ENCODE results near the gene KLB.

Gene KLB

DNA sequence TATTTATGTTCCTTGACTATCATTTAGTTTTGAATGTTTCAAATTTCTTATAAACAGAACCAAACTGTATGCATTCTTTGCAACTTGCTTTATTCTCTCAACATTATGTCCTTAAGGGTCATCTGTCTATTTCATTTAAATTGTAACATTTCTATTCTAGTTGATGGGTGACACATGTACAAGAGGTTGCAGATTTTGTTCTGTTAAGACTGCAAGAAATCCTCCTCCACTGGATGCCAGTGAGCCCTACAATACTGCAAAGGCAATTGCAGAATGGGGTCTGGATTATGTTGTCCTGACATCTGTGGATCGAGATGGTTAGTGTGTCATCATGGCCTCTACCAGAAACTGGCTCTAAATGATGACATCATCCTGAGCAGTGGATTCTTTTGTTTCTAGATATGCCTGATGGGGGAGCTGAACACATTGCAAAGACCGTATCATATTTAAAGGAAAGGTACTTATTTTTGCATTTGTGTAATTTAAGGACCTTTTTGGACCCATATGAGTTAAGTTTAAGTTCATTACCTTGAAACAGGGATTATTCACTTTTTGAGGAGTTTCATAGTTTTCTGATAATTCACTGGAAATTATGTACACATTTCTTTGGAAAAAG is 58.3 kb downstream of the KLB start:
- DNase-seq (ENCODE audit: low read depth), result no peak

DNA sequence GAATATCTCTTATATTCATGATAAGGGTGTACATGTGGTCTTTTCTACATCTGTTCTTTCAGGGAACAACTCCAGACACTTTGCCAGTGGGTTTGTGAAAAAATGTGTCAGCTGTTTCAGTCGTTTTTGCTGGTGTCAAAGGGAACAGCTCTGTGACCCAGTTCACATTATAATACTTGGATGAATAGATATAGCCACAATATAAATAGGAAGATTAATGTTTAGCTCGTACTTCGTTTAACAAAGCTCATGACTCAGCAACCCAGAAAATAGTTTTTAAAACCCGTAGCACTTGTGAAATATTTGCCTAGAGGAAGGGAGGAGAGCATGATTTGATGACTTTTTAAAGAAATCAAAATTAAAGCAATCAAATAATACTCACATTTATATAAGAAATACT is 60.0 kb downstream of the KLB start:
- DNase-seq (ENCODE audit: low read depth), result no peak

DNA sequence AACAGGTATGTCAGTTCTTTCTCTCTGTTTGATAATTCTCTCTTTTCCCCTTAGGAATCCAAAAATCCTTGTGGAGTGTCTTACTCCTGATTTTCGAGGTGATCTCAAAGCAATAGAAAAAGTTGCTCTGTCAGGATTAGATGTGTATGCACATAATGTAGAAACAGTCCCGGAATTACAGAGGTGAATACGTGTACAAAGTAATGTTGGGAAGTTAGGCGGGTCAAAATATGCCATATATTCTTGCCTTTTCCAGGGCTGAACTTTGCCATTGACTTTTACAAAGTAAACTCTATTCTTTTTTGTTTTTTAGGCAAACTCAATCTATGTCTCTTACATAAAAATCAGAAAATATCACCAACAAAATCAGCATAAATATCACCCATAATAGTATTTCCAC is 60.7 kb downstream of the KLB start:
- DNase-seq (ENCODE audit: low read depth), result no peak

DNA sequence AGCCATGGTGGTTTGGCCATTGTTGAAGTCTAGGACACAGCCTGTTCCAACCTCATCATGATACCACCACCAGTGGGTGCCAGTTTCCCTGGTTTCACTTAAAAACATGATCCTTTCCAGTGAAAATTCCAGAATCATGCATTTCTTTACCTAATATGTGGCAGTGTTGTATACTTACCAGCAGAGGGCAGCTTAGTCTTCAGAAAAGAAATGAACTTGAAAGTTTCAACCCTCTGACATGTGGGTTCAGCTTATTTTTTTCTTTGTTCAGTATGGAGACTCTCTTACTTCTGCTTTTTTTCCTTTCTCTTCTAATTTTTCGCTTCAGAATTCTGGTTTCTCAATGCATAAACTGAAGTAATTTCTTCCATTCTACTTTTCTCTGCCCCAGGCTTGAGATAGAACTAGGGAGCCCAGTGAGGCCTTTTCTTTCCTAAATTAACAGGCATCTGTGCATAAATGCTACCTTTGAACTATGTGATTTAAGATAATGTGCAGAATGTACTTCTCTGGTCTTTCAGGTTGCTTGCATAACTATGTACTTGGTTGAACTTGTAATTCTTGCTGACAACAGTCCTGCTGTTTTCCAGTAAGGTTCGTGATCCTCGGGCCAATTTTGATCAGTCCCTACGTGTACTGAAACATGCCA is 62.8 kb downstream of the KLB start:
- peak; percentile 73 for DNase-seq (ENCODE audit: low read depth)

DNA sequence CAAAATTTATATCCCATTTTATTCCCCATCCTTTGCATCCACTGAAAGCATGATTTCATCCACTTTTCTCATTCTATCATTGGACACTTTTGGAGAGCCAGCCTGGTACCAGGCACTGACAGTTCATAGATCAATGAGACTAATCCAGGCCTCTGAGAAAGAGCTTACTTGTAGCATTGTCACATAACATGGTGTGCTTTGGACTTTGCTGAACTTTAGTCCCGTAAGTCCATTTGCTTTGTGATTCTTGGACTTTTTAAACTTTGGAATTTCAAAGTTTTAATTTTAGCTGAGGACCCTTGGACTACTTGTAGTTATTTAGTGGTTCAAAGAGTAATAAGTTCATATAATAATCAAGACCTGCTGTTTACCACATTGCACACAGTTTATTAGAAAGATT is 63.7 kb downstream of the KLB start:
- DNase-seq (ENCODE audit: low read depth), result no peak

DNA sequence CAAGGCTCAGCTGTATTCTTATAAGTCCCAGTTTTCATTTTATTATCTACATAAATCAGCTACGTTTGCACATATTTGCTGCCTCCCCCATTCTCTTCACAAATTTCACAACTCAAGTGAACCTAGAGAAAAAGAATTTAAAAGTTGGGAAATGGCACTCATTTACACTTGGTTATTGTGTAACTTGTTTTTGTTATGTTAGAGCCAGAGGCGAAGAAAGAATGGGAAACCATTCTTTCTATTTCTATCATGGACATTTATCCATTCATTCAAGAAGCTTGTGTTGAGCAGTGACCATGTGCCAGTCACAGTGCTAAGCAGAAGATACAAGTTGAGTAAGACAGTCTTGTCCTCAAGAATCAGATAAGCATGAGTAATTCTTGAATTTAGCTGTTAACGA is 65.7 kb downstream of the KLB start:
- DNase-seq (ENCODE audit: low read depth), result no peak

DNA sequence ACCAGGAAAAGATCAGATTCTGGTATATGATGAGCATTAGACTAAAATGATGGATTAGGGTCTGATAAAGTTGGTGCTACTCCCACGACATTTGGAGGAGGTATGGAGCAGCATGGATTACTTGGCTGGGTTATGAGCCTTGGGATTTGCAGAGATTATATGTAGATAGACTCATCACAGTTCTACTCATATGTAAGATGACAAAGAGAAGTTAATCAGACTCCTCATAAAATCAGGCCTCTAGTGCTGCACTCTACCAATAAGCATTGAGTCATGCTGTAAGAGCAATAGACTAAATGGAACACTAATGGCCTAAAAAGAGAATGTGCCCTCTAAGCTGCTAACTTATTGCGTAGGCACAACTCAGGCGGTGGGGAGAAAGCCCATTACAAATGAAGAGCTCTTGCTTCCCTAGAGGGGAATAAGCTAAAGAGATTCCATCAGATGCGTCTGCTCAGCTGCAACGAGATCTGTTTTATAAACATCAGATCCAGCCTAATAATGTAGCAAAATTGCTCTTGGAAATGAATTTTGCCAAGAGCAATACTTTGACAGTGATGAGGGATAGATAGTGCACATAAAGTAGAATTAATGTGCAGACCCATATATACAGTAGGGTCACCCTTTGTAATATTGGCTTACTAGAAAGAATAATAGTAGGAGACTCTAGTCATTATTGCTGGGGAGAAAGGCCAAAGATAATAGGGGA is 69.6 kb downstream of the KLB start:
- DNase-seq (ENCODE audit: low read depth), result no peak

DNA sequence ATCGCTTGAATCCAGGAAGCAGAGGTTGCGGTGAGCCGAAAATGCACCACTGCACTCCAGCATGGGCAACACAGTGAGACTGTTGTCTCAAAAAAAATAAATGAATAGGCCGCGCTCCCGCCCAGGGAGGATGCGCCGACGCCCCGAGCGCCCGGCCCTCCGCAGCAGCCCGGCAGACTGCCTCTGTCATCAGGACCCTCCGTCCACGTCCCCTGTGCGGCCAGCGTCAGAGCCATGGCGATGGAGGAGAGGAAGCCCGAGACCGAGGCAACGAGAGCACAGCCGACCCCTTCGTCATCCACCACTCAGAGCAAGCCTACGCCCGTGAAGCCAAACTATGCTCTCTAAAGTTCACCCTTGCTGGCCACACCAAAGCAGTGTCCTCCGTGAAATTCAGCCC is 73.5 kb downstream of the KLB start:
- DNase-seq (ENCODE audit: low read depth), result no peak

DNA sequence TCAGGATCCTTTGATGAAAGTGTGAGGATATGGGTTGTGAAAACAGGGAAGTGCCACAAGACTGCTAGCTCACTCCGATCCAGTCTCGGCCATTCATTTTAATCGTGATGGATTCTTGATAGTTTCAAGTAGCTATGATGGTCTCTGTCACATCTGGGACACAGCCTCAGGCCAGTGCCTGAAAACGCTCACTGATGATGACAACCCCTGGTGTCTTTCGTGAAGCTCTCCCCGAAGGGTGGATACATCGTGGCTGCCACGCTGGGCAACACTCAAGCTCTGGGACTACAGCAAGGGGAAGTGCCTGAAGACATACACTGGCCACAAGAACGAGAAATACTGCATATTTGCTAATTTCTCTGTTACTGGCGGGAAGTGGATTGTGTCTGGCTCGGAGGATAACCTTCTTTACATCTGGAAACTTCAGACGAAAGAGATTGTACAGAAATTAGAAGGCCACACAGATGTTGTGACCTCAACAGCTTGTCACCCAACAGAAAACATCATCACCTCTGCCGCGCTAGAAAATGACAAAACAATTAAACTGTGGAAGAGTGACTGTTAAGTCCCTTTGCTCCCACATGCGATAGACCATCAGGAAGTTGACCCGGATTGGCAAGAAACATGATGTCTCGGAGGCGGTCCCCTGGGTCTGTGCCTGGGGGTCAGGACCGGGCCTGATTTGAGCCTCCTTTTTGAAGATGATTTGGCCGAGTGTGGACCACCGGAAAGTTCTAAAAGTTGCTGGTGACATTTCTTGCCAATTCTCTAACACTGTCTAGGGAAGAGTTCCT is 74.4 kb downstream of the KLB start:
- no peak for DNase-seq (ENCODE audit: low read depth)

DNA sequence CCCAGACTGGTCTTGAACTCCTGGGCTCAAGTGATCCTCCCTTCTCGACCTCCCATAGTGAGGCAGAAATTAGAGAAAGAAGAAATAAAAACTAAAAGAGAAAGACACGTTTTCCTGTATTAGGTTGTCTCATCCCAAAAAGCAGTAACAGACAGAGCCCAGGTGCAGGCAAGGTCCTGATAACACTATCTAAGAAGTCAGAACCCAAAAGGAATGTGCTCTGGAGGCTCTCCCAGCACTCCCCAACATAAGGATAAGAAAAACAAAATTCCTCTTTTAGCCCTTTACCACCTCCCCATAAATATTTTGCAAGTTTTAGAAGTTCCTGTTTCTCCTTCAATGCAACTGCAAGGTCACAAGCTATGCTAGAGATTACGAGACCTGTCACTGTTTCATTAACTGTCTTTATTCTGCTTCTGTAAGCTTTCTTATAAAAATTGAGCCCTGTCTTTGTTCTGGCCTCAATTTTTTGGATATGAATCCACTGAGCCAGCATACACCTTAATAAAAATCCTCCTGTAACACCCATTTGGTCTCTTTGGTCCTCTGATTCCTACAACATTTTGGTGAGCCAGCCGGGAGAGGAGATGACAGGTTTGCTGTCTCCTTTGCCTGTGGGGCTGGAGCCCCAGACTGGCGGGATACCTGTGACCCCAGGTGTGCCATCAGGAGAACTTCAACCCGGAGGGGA is 78.0 kb downstream of the KLB start:
- DNase-seq (ENCODE audit: low read depth), result no peak

DNA sequence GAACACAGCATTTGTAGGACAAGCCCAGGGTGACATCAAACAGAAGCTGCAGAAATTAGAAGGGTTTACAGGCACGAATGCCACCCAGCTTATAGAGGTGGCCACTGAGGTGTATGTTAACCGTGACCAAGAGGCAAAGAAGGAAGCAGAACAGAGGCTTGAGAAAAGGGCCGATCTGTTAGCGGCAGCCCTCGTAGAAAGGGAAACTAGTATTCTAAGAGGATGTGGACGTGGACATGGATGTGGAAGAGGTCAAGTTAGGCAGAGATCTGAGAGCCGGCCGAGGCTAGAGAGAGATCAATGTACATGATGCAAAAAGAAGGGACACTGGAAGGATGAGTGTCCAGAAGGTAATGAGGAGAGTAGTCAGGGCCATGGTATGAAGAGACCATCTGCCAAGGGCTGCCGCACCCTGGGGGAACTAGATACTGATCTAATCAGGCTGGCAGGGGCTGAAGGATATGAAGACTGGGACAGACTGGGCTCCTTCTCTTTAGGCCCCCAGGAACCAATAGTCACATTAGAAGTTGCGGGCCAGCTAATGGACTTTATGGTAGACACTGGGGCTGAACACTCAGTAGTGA is 79.6 kb downstream of the KLB start:
- no peak for DNase-seq (ENCODE audit: low read depth)

DNA sequence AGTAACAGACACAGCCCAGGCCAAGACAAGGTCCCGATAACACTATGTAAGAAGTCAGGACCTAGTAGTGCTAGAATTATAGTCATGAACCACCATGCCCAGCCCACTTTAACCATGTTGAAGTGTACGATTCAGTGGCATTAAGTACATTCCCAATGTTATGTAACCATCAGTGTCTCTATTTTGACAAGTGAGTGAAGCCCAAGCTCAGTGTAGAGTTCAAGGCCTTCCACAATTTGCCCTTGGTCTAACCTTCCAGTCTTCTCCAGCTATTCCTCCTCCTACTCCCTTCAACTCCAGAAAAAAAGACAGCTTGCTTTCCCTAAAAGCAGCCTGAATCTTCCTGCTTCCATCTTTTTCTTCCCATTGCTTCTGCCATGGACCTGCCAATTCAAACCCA is 83.6 kb downstream of the KLB start:
- DNase-seq (ENCODE audit: low read depth), result no peak

DNA sequence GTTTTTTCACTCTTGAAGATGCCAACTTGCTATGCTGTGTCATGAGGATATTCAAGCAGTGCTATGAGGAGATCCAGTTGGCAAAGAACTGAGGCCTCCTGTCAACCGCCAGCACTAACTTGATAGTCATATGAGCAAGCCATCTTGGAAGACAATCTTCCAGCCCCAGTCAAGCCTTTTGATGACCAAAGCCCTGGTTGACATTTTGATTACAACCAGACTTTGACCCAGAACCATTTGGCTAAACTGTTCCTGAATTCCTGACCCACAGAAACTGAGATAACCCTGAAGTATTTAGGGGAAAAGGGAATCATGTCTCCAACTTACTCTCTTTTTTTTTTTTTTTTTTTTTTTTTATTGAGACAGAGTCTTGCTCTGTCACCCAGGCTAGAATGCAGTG is 87.6 kb downstream of the KLB start:
- no peak for DNase-seq (ENCODE audit: low read depth)

DNA sequence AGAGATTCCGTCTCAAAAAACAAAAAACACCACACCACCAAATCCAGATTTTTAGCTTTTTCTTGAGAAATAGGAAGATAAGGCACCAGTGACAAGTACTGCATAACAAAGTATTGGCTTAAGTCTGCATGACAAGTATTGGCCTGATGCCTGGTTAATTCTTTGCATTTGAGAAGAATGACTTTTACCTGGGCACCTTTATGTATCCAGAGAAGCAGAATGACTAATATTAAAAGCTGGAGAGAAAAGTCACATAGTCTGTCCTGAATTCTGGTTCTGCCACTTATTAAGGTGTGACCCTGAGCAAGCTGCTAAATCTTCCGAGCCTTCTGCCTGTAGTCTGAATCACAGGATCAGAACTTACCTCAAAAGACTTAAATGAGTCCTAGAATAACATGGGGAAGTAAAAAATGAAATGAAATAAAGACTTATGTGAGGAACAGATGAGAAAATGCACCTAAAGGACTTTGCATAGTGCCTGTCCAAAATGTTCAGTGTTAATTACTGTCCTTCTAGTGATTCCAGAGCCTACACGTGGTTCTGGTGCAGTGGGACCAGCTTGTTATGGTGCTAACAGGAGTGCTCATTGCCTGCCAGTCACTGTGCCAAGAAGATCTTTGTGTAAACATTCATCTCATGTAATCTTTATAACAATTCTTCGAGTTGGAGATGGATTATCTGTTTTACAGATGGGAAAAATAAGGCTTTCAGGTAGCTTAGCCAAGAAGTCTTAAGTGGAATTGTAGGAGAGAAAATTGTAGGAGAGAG is 88.9 kb downstream of the KLB start:
- DNase-seq (ENCODE audit: low read depth), result no peak

DNA sequence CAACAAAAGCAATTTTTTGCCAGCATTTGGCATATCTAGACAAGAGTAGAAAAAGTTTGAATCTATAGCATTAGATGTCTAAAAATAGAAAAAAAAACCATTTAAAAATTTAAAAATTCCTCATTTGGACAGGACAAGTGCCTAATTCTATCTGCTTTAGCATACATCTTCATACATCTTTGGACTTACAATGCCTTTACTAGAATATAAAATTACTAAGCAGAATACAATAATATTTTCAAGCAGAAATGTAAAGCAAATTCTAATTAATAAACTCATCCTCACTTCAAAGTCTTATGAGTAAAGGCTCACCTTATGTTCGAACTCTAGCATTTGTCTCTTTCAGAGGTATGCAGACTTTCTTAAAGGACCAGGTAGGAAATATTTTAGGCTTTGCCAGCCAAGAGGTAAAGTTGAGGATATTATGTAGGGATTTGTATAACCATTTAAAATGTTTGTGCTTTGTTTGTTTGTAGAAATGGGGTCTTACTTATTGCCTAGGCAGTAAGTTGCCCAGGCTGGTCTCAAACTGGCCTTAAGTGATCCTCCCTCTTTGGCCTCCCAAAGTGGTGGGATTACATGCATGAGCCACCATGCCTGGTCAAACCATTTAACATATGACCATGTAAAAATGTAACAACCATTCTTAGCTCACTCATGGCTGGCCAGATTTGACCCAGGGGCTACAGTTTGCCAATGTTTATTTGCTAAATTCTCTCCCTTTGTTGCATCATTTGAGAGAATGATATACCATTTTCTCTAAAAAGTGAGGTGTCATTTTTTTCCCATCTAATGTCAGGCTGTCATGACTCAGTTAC is 91.4 kb downstream of the KLB start:
- no peak for DNase-seq (ENCODE audit: low read depth)

DNA sequence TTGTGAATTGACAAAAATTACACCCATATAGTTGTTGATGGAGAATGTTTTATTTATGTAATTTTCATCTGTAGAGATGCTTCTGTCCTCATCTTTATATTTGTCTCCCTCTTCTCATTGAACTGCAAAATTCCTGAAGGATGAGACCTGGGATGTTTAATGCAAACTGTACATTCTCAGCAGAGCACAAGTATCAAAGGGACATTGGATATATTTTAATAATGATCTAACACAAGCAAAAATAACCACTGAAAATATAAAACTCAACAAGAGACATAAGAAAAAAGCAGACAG is 91.9 kb downstream of the KLB start:
- DNase-seq (ENCODE audit: low read depth), result no peak
